Natural killer cell treated with Interleukin-12 subunit alpha and Interleukin-12 subunit beta and Interleukin-15 and Interleukin-18, amount 100 ng/mL, for 72 hours (primary cell): ENCODE data around the gene SNX17. TPM values are rescaled to one million over a fixed set of nuclear protein-coding genes. Genes with fewer than 3 reads are reported as not detected.
"Not testable (repeated sequence)": the region's sequence is repeated elsewhere in the genome, so short reads cannot be mapped to it uniquely, and the experiment has no call there.

ENCODE experiments used
- ATAC-seq, 2 donors: fragments of 150-1000 bp; cut with Tn5 transposase in 1 of 2; sonication (Bioruptor Pico), chemical (Tn5 transposase) in 1 of 2; 2 replicates each; pipeline ENCODE4 v1.10.0; 2021
- DNase-seq: peaks from one replicate; pipeline ENCODE4 v3.0.0; 2022; ENCODE audit warnings: low spot score
- H3K27ac Mint-ChIP-seq, 2 donors: 1 replicate in 1 of 2; 2 replicates in 1 of 2; pipeline ENCODE4 v1.8.0; 2022; ENCODE audit warnings: mixed read lengths in 2 of 2, mild to moderate bottlenecking in 1 of 2, moderate library complexity in 1 of 2
- H3K27me3 Mint-ChIP-seq, 2 donors: 1 replicate in 1 of 2; 2 replicates in 1 of 2; pipeline ENCODE4 v1.8.0; 2022; ENCODE audit warnings: mixed read lengths in 2 of 2
- H3K36me3 Mint-ChIP-seq: one replicate; pipeline ENCODE4 v1.8.0; 2022; ENCODE audit warnings: mixed read lengths
- H3K4me1 Mint-ChIP-seq, 2 donors: 1 replicate in 1 of 2; 2 replicates in 1 of 2; pipeline ENCODE4 v1.8.0; 2022; ENCODE audit warnings: low read depth in 2 of 2, mixed read lengths in 2 of 2, mild to moderate bottlenecking in 1 of 2
- H3K4me3 Mint-ChIP-seq: one replicate; pipeline ENCODE4 v1.8.0; 2022; ENCODE audit warnings: mixed read lengths
- H3K9me3 Mint-ChIP-seq: 2 replicates; pipeline ENCODE4 v1.8.0; 2022; ENCODE audit warnings: mixed read lengths
- total RNA-seq, 2 donors: library from RNA; stranded (reverse); gene quantifications; one replicate each; pipeline ENCODE4 v1.2.3, GENCODE V29; 2022

The SNX17 gene
- total RNA-seq, 2 donors from 2014 or later: 100 to 113 TPM

- Mint-ChIP-seq H3K4me3 (no peak overlapping the region), H3K36me3 (no peaks in the 10 kb centered on the region), H3K27ac (peak overlapping the region in 1 of 2 donors; percentile 81), H3K9me3 (no peaks in the 10 kb centered on the region), H3K27me3 (no peaks in the 10 kb centered on the region), H3K4me1 (peaks cover 22 to 24% of the 10 kb centered on the region in 2 donors)
- ATAC-seq: no peak
- no peak for DNase-seq
Measured at GRCh38 chr2:27400348-27401135, 30.1 kb downstream of the SNX17 start.

DNA sequence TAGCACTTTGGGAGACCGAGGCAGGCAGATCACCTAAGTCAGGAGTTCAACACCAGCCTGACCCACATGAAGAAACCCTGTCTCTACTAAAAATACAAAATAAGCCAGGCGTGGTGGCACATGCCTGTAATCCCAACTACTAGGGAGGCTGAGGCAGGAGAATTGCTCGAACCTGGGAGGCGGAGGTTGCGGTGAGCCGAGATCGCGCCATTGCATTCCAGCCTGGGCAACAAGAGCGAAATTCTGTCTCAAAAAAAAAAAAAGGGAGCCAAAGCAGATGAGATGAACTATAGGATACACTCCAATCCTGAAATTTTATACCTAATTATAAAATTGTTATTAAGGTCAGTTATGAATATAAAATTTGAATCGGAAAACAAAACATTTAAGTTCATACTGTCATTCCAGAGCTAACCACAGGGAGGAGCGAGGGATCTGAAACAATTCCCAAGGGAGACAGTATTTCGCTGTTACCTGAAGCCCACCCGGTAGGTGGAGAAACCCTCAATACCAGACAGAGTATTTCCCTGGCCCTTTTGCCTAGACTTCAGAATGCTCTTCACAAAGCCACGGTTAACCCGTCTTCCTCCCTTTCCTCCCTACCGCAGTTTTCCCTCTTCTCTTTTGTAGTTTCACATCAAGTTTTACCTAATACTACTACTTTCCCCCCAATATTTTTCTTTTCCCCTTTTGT is 37.5 kb downstream of the SNX17 start:
- H3K9me3 Mint-ChIP-seq: peaks cover 4% of the 10 kb centered on the region
- peak overlapping the region; percentile 77 to 88 for H3K27ac Mint-ChIP-seq
- peaks cover 11% of the 10 kb centered on the region for H3K36me3 Mint-ChIP-seq
- H3K27me3 Mint-ChIP-seq: peaks cover 7 to 11% of the 10 kb centered on the region in 2 donors
- ATAC-seq (no peak), DNase-seq (no peak)
- peak overlapping the region; percentile 87 for H3K4me3 Mint-ChIP-seq
- H3K4me1 Mint-ChIP-seq: peaks cover 30 to 31% of the 10 kb centered on the region in 2 donors

GRCh38 chr2:27408601-27409320 is 38.3 kb downstream of the SNX17 start:
- Mint-ChIP-seq H3K27ac (peak overlapping the region; percentile 77 to 88), H3K27me3 (peaks cover 7 to 12% of the 10 kb centered on the region in 2 donors), H3K4me3 (peak overlapping the region; percentile 87), H3K36me3 (peaks cover 11% of the 10 kb centered on the region), H3K9me3 (peaks cover 4% of the 10 kb centered on the region), H3K4me1 (peaks cover 28 to 30% of the 10 kb centered on the region in 2 donors)
- ATAC-seq: peak; percentile 54 to 56
- no peak for DNase-seq

GRCh38 chr2:27409321-27410073 is 39.1 kb downstream of the SNX17 start, which contains the start of gene PPM1G:
Gene PPM1G, minus strand, starts transcription at chr2:27409591. Its CDS starts 169 bp downstream, at chr2:27409422.
- Mint-ChIP-seq H3K36me3 (peaks cover 11% of the 10 kb centered on the region), H3K27me3 (peaks cover 7 to 12% of the 10 kb centered on the region in 2 donors), H3K9me3 (peaks cover 4% of the 10 kb centered on the region), H3K4me3 (peak within 1 kb of the TSS; percentile 87), H3K27ac (peak within 1 kb of the TSS; percentile 77 to 88), H3K4me1 (peaks cover 28 to 30% of the 10 kb centered on the region in 2 donors)
- peak; percentile 99 to 100 for ATAC-seq
- peak; percentile 98 for DNase-seq

GRCh38 chr2:27412419-27413152 is 42.2 kb downstream of the SNX17 start:
- Mint-ChIP-seq H3K9me3 (peaks cover 4% of the 10 kb centered on the region), H3K36me3 (peaks cover 5% of the 10 kb centered on the region), H3K27me3 (peaks cover 7 to 14% of the 10 kb centered on the region in 2 donors), H3K27ac (no peak overlapping the region), H3K4me3 (no peak overlapping the region), H3K4me1 (peaks cover 15 to 17% of the 10 kb centered on the region in 2 donors)
- DNase-seq (no peak), ATAC-seq (no peak)

- H3K27ac Mint-ChIP-seq: no peak overlapping the region
- ATAC-seq (no peak), DNase-seq (no peak)
- no peaks in the 10 kb centered on the region for H3K36me3 Mint-ChIP-seq
- no peaks in the 10 kb centered on the region for H3K9me3 Mint-ChIP-seq
- no peak overlapping the region for H3K4me3 Mint-ChIP-seq
- H3K4me1 Mint-ChIP-seq: peaks cover 0 to 2% of the 10 kb centered on the region in 2 donors
- peaks cover 7 to 14% of the 10 kb centered on the region in 2 donors for H3K27me3 Mint-ChIP-seq
Measured at GRCh38 chr2:27416151-27416550, 45.7 kb downstream of the SNX17 start.

GRCh38 chr2:27420996-27421395 is 50.6 kb downstream of the SNX17 start:
- ATAC-seq: no peak
- Mint-ChIP-seq H3K9me3 (no peaks in the 10 kb centered on the region), H3K36me3 (no peaks in the 10 kb centered on the region), H3K4me3 (no peak overlapping the region), H3K4me1 (no peaks in the 10 kb centered on the region), H3K27me3 (no peaks in the 10 kb centered on the region), H3K27ac (no peak overlapping the region)
- no peak for DNase-seq

DNA sequence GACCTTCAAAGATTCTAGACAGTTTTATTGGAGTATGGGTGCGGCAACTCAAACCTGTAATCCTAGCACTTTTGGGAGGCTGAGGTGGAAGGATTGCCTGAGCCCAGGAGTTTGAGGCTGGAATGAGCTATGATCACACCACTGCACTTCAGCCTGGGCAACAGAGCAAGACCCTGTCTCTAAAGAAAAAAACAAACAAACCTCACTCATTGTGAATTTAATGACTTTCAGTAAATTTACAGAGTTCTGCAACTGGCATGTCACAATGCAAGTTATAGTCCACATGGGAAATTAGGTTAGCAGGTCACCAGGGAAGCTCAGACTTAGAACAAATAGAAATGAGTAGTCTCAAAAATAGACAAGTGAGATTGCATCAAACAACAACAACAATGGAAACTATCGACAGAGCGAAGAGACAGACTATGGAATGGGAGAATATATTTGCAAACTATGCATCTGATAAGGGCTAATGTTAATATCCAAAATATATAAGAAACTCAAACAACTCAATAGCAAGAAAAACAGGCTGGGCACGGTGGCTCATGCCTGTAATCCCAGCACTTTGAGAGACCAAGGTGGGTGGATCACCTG is 51.3 kb downstream of the SNX17 start:
- no peak overlapping the region for H3K27ac Mint-ChIP-seq
- no peaks in the 10 kb centered on the region for H3K9me3 Mint-ChIP-seq
- H3K4me1 Mint-ChIP-seq: no peaks in the 10 kb centered on the region
- no peaks in the 10 kb centered on the region for H3K27me3 Mint-ChIP-seq
- no peaks in the 10 kb centered on the region for H3K36me3 Mint-ChIP-seq
- no peak for DNase-seq
- no peak for ATAC-seq
- no peak overlapping the region for H3K4me3 Mint-ChIP-seq

GRCh38 chr2:27422958-27423357 is 52.5 kb downstream of the SNX17 start:
- DNase-seq (no peak), ATAC-seq (no peak)
- Mint-ChIP-seq H3K9me3 (no peaks in the 10 kb centered on the region), H3K4me1 (peaks cover 4 to 5% of the 10 kb centered on the region in 2 donors), H3K4me3 (no peak overlapping the region), H3K27me3 (no peaks in the 10 kb centered on the region), H3K36me3 (no peaks in the 10 kb centered on the region), H3K27ac (no peak overlapping the region)

GRCh38 chr2:27425039-27425438 is 54.6 kb downstream of the SNX17 start:
- not testable (repeated sequence) for H3K36me3 Mint-ChIP-seq, H3K27ac Mint-ChIP-seq, ATAC-seq, DNase-seq, H3K9me3 Mint-ChIP-seq, H3K27me3 Mint-ChIP-seq, H3K4me3 Mint-ChIP-seq
- H3K4me1 Mint-ChIP-seq: peaks cover 17 to 19% of the 10 kb centered on the region in 2 donors
